ENCODE measurements around the gene RSAD1.

RSAD1 gene

GRCh38 chr17:50519141-50519834, 40.6 kb downstream of the RSAD1 start:
- Mint-ChIP-seq H3K4me3 (no peak overlapping the region), H3K27me3 (no peaks in the 10 kb centered on the region), H3K36me3 (no peaks in the 10 kb centered on the region), H3K4me1 (peaks cover 30% of the 10 kb centered on the region), H3K9me3 (no peaks in the 10 kb centered on the region), H3K27ac (no peak overlapping the region)
- CTCF ChIA-PET: interaction anchor here (1.0 kb wide), 1 partner anchor 23 kb away, joined by 3 read pairs; no protein-coding TSS in a partner anchor
- no peak for DNase-seq

- Mint-ChIP-seq H3K4me3 (no peak overlapping the region), H3K27me3 (no peaks in the 10 kb centered on the region), H3K27ac (no peak overlapping the region), H3K9me3 (no peaks in the 10 kb centered on the region), H3K36me3 (no peaks in the 10 kb centered on the region), H3K4me1 (peaks cover 30% of the 10 kb centered on the region)
- CTCF ChIA-PET: interaction anchor here (0.9 kb wide), 1 partner anchor 14 kb away, joined by 3 read pairs; no protein-coding TSS in a partner anchor
- no peak for DNase-seq
Measured at GRCh38 chr17:50520483-50520882, 41.8 kb downstream of the RSAD1 start.

GRCh38 chr17:50521514-50521913, 42.9 kb downstream of the RSAD1 start:
- no peaks in the 10 kb centered on the region for H3K27me3 Mint-ChIP-seq
- H3K4me3 Mint-ChIP-seq: no peak overlapping the region
- H3K27ac Mint-ChIP-seq: no peak overlapping the region
- no peak for DNase-seq
- no peaks in the 10 kb centered on the region for H3K9me3 Mint-ChIP-seq
- CTCF ChIA-PET: interaction anchor here (0.9 to 1.1 kb wide), 2 partner anchors 15 to 160 kb away, joined by 3 to 4 read pairs; no protein-coding TSS in a partner anchor
- H3K36me3 Mint-ChIP-seq: no peaks in the 10 kb centered on the region
- H3K4me1 Mint-ChIP-seq: peaks cover 26% of the 10 kb centered on the region

- Mint-ChIP-seq H3K27me3 (no peaks in the 10 kb centered on the region), H3K9me3 (no peaks in the 10 kb centered on the region), H3K4me3 (no peak overlapping the region), H3K36me3 (no peaks in the 10 kb centered on the region), H3K27ac (no peak overlapping the region), H3K4me1 (peaks cover 13% of the 10 kb centered on the region)
- DNase-seq: no peak
- CTCF ChIA-PET: interaction anchor here (0.7 kb wide), 1 partner anchor 307 kb away, joined by 3 read pairs; no protein-coding TSS in a partner anchor
Measured at GRCh38 chr17:50522766-50523165, 44.1 kb downstream of the RSAD1 start.

- DNase-seq: no peak
- CTCF ChIA-PET: interaction anchor here (0.5 to 0.7 kb wide), 2 partner anchors 9 to 307 kb away, joined by 3 read pairs; partner anchors contain the start of gene EPN3
- no peaks in the 10 kb centered on the region for H3K36me3 Mint-ChIP-seq
- peaks cover 10% of the 10 kb centered on the region for H3K4me1 Mint-ChIP-seq
- no peak overlapping the region for H3K4me3 Mint-ChIP-seq
- no peaks in the 10 kb centered on the region for H3K27me3 Mint-ChIP-seq
- no peaks in the 10 kb centered on the region for H3K9me3 Mint-ChIP-seq
- no peak overlapping the region for H3K27ac Mint-ChIP-seq
Measured at GRCh38 chr17:50523208-50523607, 44.5 kb downstream of the RSAD1 start.

GRCh38 chr17:50524838-50525237, 46.2 kb downstream of the RSAD1 start:
- H3K36me3 Mint-ChIP-seq: no peaks in the 10 kb centered on the region
- H3K4me3 Mint-ChIP-seq: no peak overlapping the region
- CTCF ChIA-PET: no interaction called here
- peaks cover 4% of the 10 kb centered on the region for H3K4me1 Mint-ChIP-seq
- DNase-seq: no peak
- no peaks in the 10 kb centered on the region for H3K9me3 Mint-ChIP-seq
- H3K27ac Mint-ChIP-seq: no peak overlapping the region
- H3K27me3 Mint-ChIP-seq: peaks cover 15% of the 10 kb centered on the region

GRCh38 chr17:50527155-50527762, 48.6 kb downstream of the RSAD1 start:
- Mint-ChIP-seq H3K4me1 (no peaks in the 10 kb centered on the region), H3K27ac (no peak overlapping the region), H3K36me3 (no peaks in the 10 kb centered on the region), H3K4me3 (no peak overlapping the region), H3K27me3 (peaks cover 38% of the 10 kb centered on the region), H3K9me3 (no peaks in the 10 kb centered on the region)
- no peak for DNase-seq
- CTCF ChIA-PET: interaction anchor here (0.6 to 1.0 kb wide), 2 partner anchors 43 to 180 kb away, joined by 3 read pairs; partner anchors contain the start of gene ANKRD40

- Mint-ChIP-seq H3K9me3 (no peaks in the 10 kb centered on the region), H3K27me3 (peaks cover 46% of the 10 kb centered on the region), H3K27ac (no peak overlapping the region), H3K4me3 (no peak overlapping the region), H3K4me1 (no peaks in the 10 kb centered on the region), H3K36me3 (no peaks in the 10 kb centered on the region)
- CTCF ChIA-PET: interaction anchor here (1.0 kb wide), 1 partner anchor 44 kb away, joined by 3 read pairs; no protein-coding TSS in a partner anchor
- no peak for DNase-seq
Measured at GRCh38 chr17:50527949-50528474, 49.4 kb downstream of the RSAD1 start.

- CTCF ChIA-PET: no interaction called here
- peaks cover 64% of the 10 kb centered on the region for H3K27me3 Mint-ChIP-seq
- no peak overlapping the region for H3K27ac Mint-ChIP-seq
- H3K9me3 Mint-ChIP-seq: no peaks in the 10 kb centered on the region
- DNase-seq: no peak
- H3K36me3 Mint-ChIP-seq: no peaks in the 10 kb centered on the region
- H3K4me1 Mint-ChIP-seq: peaks cover 10% of the 10 kb centered on the region
- no peak overlapping the region for H3K4me3 Mint-ChIP-seq
Measured at GRCh38 chr17:50529849-50530248, 51.2 kb downstream of the RSAD1 start.

GRCh38 chr17:50531428-50532025, 52.9 kb downstream of the RSAD1 start:
- Mint-ChIP-seq H3K4me1 (peaks cover 10% of the 10 kb centered on the region), H3K9me3 (no peaks in the 10 kb centered on the region), H3K27ac (no peak overlapping the region), H3K27me3 (peaks cover 79% of the 10 kb centered on the region), H3K4me3 (no peak overlapping the region), H3K36me3 (no peaks in the 10 kb centered on the region)
- CTCF ChIA-PET: interaction anchor here (0.9 to 2.1 kb wide), 5 partner anchors 10 to 331 kb away, joined by 3 to 6 read pairs (median 3); no protein-coding TSS in a partner anchor
- no peak for DNase-seq

- H3K9me3 Mint-ChIP-seq: no peaks in the 10 kb centered on the region
- peaks cover 85% of the 10 kb centered on the region for H3K27me3 Mint-ChIP-seq
- no peaks in the 10 kb centered on the region for H3K36me3 Mint-ChIP-seq
- no peak within 1 kb of the TSS for H3K4me3 Mint-ChIP-seq
- no peak for DNase-seq
- H3K4me1 Mint-ChIP-seq: peaks cover 10% of the 10 kb centered on the region
- CTCF ChIA-PET: interaction anchor here (0.7 to 2.1 kb wide), 5 partner anchors 9 to 332 kb away, joined by 3 to 6 read pairs (median 3); no protein-coding TSS in a partner anchor
- no peak within 1 kb of the TSS for H3K27ac Mint-ChIP-seq
Measured at GRCh38 chr17:50532452-50533024, 53.9 kb downstream of the RSAD1 start, which contains the start of gene EPN3. Gene EPN3 (plus strand): TSS chr17:50532735. CDS start chr17:50536557, 3,822 bp downstream.

GRCh38 chr17:50533185-50533584, 54.5 kb downstream of the RSAD1 start:
- Mint-ChIP-seq H3K27me3 (peaks cover 88% of the 10 kb centered on the region), H3K9me3 (no peaks in the 10 kb centered on the region), H3K36me3 (no peaks in the 10 kb centered on the region), H3K27ac (no peak overlapping the region), H3K4me3 (no peak overlapping the region), H3K4me1 (peaks cover 10% of the 10 kb centered on the region)
- no peak for DNase-seq
- CTCF ChIA-PET: interaction anchor here (0.7 to 2.1 kb wide), 4 partner anchors 10 to 51 kb away, joined by 3 to 6 read pairs (median 3); no protein-coding TSS in a partner anchor

- CTCF ChIA-PET: interaction anchor here (0.7 to 0.9 kb wide), 2 partner anchors 28 to 52 kb away, joined by 3 read pairs; no protein-coding TSS in a partner anchor
- H3K27me3 Mint-ChIP-seq: peaks cover 83% of the 10 kb centered on the region
- H3K27ac Mint-ChIP-seq: no peak overlapping the region
Measured at GRCh38 chr17:50533720-50534148, 55.1 kb downstream of the RSAD1 start.

More at GRCh38 chr17:50533720-50534148, 55.1 kb downstream of the RSAD1 start:
- Mint-ChIP-seq H3K4me3 (no peak overlapping the region), H3K4me1 (peaks cover 10% of the 10 kb centered on the region), H3K9me3 (no peaks in the 10 kb centered on the region), H3K36me3 (no peaks in the 10 kb centered on the region)
- DNase-seq: no peak

Data from activated naive CD4-positive, alpha-beta T cell treated with anti-CD3 and anti-CD28 coated beads, Interleukin-2, amount 10 ng/mL, durations not matched to agents 7 days and 5 days (primary cell).